Stimulated activated CD8-positive, alpha-beta memory T cell treated with anti-CD3 and anti-CD28 coated beads, Interleukin-4, amount 100 ng/mL, for 48 hours (primary cell): Measurements from ENCODE around the gene EVC2.
"Not testable (repeated sequence)": the region's sequence is repeated elsewhere in the genome, so short reads cannot be mapped to it uniquely, and the experiment has no call there.

Experiments used
- DNase-seq: peaks from one replicate; pipeline ENCODE4 v3.0.0-alpha.2; 2020

Gene EVC2

GRCh38 chr4:5618051-5618960, 90.1 kb downstream of the EVC2 start:
- no peak for DNase-seq

GRCh38 chr4:5616331-5616950, 91.9 kb downstream of the EVC2 start:
- DNase-seq = no peak

- DNase-seq = no peak
Observed at GRCh38 chr4:5615496-5616075, 92.8 kb downstream of the EVC2 start.

- DNase-seq = no peak
Observed at GRCh38 chr4:5611750-5612149, 96.6 kb downstream of the EVC2 start.

- no peak for DNase-seq
Observed at GRCh38 chr4:5609306-5610007, 98.9 kb downstream of the EVC2 start.

- DNase-seq = not testable (repeated sequence)
Observed at GRCh38 chr4:5593828-5594227, 114.5 kb downstream of the EVC2 start.

GRCh38 chr4:5592272-5592671, 116.1 kb downstream of the EVC2 start:
- no peak for DNase-seq

DNA sequence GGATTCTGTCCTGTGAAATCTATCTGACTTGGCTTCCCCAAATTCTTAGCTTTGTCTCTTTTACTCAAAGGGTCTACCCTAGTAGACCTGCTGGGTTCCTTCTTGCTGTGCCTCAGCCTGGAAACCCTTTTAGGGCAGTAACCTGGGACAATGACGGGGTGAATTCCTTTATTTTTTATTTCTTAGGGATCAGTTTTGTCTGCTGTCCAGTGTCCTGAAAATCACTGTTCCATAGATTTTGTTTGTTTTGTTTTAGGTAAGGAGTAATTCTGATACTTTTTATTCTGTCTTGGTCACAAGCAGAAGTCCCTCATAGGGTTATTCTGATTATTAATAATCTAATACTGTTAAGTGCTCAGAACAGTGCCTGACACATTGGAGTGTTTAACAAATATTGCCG, 118.9 kb downstream of the EVC2 start:
- DNase-seq = no peak

DNA sequence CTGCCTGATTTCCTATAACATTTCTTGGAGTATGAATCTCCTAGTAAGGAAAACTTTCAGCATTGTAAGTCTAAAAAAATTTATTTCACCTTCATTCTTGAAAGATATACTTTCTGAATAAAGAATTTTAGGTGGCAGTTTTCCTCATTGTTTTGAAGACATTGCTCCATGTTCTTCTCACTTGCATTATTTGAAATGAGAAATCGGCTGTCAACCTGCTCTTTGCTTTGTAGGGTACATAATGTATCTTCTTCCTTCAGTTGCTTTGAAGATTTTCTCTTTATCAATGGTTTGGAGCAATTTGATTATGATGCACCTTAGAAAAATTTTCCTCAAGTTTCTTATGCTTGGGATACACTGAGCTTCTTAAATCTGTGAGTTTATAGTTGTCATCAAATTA, 120.3 kb downstream of the EVC2 start:
- DNase-seq = no peak

GRCh38 chr4:5575941-5576340, 132.4 kb downstream of the EVC2 start:
- no peak for DNase-seq

DNA sequence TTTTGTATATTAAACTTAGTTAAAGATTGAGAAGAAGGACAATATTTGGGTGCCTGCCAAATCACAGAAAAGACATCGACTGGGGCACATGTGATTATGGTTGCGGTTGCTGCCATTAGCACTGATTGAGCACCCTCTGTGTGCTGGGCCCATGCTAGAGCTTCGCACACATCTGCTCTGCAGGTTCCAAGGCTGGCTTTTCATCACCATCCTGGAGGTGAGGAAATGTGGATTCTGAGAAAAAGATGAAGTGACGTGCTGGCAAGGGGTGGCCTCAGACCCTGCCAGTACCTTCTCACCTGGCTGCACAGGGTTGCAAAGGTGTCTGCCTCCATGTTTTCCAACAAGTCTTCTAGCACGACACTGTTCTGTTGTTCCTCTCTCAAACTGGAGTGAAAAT, 134.0 kb downstream of the EVC2 start:
- no peak for DNase-seq

- no peak for DNase-seq
Observed at GRCh38 chr4:5573965-5574364, 134.4 kb downstream of the EVC2 start.

- no peak for DNase-seq
Observed at GRCh38 chr4:5572751-5573150, 135.6 kb downstream of the EVC2 start.

DNA sequence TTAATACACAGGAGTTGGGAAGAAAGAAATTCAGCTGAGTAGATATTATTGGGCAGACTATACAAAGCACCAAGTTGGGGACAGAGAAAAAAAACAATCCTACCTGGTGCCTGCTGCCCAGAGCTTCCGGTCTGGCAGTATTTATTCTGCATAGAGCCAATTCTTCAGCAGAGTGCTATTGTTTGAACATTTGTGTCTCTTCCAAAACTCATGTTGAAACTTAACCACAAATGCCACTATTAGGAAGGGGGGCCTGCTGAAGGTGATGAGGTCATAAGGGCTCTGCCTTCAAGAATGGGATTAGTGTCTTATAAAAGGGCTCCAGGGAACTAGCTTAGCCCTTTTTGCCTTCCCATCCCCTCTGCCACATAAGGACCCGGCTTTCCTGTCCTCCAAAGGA, 136.2 kb downstream of the EVC2 start:
- no peak for DNase-seq

DNA sequence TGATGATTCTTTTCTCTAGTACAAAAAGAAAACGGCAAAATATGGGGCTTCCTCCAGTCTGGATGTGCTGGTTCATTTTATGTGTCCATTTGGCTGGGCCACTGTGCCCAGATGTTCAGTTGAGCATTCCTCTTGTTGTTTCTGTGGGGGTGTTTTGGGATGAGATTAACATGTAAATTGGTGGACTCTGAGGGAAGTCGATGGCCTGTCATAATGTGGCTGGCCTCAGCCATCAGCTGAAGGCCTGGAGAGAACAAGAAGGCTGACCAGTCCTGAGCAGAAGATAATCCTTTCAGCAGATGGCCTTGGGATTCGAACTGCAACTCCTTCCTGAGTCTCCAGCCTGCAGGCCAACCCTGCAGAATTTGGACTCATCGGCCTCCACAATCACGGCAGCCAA, 136.7 kb downstream of the EVC2 start:
- DNase-seq = no peak

- no peak for DNase-seq
Observed at GRCh38 chr4:5569451-5569850, 138.9 kb downstream of the EVC2 start.

- no peak for DNase-seq
Observed at GRCh38 chr4:5568931-5569330, 139.4 kb downstream of the EVC2 start.

DNA sequence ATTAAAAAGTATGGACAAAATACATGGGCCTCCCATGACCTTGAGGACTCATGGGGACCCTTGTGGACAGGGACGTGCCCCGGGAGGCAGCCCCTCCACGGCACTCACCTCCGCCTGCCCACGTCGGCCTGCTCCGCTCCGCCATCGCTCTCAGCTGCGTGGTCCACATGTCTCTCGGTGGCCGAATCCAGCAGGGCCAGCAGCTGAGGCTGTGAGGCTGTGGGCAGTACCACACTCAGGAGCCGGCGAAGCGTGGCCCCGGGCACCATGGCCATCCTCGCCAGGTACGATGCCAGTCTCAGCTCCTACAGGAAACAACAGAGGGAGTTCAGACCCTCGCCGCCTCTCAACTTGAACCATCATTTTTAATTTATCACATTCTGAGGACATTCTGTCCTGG, 140.0 kb downstream of the EVC2 start:
- no peak for DNase-seq

GRCh38 chr4:5566991-5567390, 141.4 kb downstream of the EVC2 start:
- no peak for DNase-seq

GRCh38 chr4:5566526-5566925, 141.8 kb downstream of the EVC2 start:
- no peak for DNase-seq

GRCh38 chr4:5563856-5564255, 144.5 kb downstream of the EVC2 start:
- DNase-seq = no peak

DNA sequence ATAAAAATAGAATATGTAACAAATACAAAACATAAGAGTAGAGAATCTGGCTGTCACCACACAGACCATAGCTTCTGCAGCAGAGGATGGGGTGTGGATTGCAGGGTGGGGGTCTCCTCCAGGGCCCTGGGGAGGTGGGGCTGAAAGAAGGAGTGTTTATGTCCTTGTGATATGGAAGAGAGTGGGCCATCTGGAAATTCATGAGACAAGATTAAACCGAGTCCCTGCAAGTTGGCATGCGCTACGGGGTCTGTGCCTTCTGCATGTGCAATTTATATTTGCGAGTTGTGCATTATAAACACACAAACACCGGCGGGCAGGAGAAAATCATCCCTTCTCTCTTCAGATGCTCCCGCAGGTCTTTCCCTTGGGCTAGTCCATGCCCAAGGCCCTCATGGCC, 145.9 kb downstream of the EVC2 start:
- DNase-seq = no peak

DNA sequence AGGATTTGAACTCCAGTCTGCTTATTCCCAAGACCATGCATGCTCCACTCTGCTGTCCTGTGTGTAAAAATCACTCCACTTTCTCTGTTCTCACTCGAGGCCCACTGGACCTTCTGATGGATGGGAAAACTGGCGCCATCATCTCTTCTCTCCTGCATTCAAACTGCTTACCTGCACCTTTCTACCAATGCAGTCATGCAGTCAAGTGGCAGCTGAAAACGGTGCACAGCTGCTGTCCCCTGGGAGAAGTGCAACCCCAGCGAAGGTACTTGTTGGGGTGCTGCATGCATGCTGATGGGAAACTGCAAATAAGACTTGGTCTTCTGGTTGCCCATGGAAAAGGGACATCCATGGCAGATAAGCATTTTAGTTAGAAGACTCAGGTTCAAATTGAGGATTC, 147.1 kb downstream of the EVC2 start:
- DNase-seq = no peak

DNA sequence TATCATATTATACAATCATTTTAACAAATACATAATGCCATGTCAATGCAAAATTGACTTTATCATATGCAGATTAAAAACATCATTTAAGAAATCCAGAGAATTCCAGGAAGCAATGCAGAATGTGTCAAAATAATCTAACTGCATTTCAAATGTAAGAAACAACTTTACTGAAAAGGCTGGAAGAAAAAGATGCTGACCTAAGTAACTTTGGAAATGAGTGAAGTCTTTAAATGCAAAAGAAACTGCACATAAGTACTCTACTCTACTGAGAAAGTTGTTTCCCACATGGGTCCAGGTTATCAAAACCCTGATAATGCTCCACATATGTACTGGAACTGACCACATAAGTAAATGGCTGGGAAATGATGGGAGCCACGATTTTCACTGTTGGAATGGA, 149.9 kb downstream of the EVC2 start:
- no peak for DNase-seq
